Large intestine (tissue), 3 donors: ENCODE results near the gene HTT-AS. TPM values are rescaled to one million over a fixed set of nuclear protein-coding genes. Genes with fewer than 3 reads are reported as not detected.

Source experiments
- DNase-seq, 2 donors: peaks; one replicate each; pipeline versions ENCODE4 v3.0.0 to v3.0.0-alpha.2; 2013
- H3K27ac ChIP-seq: one replicate; pipeline ENCODE4 v1.5.1; 2013; ENCODE audit warnings: low read length
- H3K27me3 ChIP-seq: 2 replicates; pipeline ENCODE4 v1.6.1; 2013; ENCODE audit warnings: low read length; ENCODE audit not compliant: control insufficient read depth, insufficient read depth
- H3K36me3 ChIP-seq: 2 replicates; pipeline ENCODE4 v1.6.1; 2013; ENCODE audit warnings: low read length; ENCODE audit not compliant: control insufficient read depth, insufficient read depth
- H3K4me1 ChIP-seq: one replicate; pipeline ENCODE4 v1.6.1; 2013; ENCODE audit warnings: low read length; ENCODE audit not compliant: control insufficient read depth, insufficient read depth
- H3K4me3 ChIP-seq: one replicate; pipeline ENCODE4 v1.5.1; 2013; ENCODE audit warnings: low read length
- H3K9me3 ChIP-seq: one replicate; pipeline ENCODE4 v1.6.1; 2013; ENCODE audit warnings: mild to moderate bottlenecking, low read depth, low read length, moderate library complexity; ENCODE audit not compliant: control insufficient read depth
- WGBS: methylation state at CpG from one replicate; pipeline ENCODE4 v1.1.5; 2013; ENCODE audit warnings: low lambda C conversion rate; ENCODE audit not compliant: insufficient coverage; 5-methylcytosine and 5-hydroxymethylcytosine counted together
- polyA plus RNA-seq: library from polyadenylated mRNA; unstranded; fragments of 120-200 nt; gene quantifications from one replicate; pipeline ENCODE4 v1.2.1, GENCODE V29; 2013

The HTT-AS gene
- polyA plus RNA-seq, 1 donor, result not detected

DNA sequence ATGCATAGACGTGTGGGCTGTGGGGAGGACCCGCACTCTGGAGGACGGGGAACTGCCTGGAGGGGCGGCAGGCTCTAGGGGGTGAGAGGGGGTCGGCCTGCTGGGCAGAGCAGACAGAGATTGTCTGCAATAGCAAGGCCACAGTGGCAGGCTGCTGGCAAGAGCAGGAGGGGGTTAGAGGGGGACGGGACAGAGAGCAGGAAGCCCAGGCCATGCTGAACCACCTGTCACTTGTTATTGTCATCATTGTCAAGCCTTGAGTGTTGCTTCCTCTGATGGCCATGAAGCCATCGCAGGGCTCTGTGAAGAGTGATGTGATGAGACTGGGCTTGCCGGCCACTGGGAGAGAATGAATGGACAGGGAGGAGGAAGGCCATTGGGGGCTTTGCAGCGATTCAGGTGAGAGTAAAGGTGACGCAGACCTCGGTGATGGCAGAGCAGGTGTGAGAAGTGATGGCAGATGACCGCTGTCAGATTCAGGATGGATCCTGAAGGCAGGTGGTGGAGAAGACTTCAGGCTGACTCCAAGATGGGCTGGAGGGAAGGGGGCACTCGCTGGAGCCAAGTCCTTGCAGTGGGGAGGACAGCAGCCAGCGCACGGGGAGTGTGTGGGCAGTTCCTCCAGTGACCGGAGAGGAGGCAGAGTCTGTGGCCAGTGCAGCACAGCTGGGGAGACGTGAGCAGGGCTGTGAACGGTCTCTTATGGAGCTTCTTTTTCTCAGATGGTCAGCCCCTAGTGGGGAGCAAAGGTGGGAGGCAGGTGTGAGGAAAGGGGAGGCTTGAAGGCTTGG lies 43.6 kb downstream of the HTT-AS start:
- Histone ChIP-seq H3K4me1 (no peaks in the 10 kb centered on the region), H3K4me3 (no peak overlapping the region), H3K36me3 (no peaks in the 10 kb centered on the region), H3K9me3 (no peaks in the 10 kb centered on the region), H3K27me3 (no peaks in the 10 kb centered on the region), H3K27ac (no peak overlapping the region)
- no peak for DNase-seq
- no CpG with 5 or more reads among the region's 18 CpGs for WGBS

DNA sequence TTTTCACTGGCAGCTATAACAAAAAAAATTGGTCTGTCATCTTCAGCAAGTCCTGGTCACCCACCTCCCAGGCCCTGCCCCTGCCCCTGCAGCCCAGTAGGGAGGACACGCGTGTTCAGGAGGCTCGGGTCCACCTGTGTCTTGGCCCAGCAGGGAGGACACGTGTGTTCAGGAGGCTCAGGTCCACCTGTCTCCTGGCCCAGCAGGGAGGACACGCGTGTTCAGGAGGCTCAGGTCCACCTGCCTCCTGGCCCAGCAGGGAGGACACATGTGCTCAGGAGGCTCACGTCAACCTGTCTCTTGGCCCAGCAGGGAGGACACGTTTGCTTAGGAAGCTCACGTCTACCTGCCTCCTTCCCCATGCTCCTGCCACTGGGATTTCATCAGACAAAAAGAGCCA lies 44.9 kb downstream of the HTT-AS start:
- Histone ChIP-seq H3K27me3 (no peaks in the 10 kb centered on the region), H3K4me3 (no peak overlapping the region), H3K27ac (no peak overlapping the region), H3K9me3 (no peaks in the 10 kb centered on the region), H3K4me1 (no peaks in the 10 kb centered on the region), H3K36me3 (no peaks in the 10 kb centered on the region)
- DNase-seq, result no peak
- WGBS, result no CpG with 5 or more reads among the region's 9 CpGs

DNA sequence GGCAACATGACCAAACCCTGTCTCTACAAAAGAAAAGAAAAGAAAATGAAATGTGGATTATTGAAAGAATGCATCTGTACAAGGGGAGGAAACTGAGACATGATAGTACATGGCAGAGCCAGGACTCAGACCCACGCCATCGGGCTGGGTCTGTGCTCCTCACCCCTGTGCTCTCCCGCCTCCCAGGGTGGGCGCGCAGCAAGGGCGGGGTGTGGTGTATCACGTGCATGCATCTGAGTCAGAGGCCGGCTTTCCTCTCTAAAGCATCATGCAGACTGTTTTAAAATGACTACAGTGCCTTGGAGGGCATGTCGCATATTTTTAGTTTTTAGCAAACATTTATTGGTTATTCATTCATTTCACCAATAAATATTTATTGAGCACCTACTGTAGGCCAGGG lies 47.8 kb downstream of the HTT-AS start:
- no peaks in the 10 kb centered on the region for H3K36me3 ChIP-seq
- no peak overlapping the region for H3K4me3 ChIP-seq
- H3K27ac ChIP-seq, result no peak overlapping the region
- no peaks in the 10 kb centered on the region for H3K4me1 ChIP-seq
- no peaks in the 10 kb centered on the region for H3K27me3 ChIP-seq
- H3K9me3 ChIP-seq, result no peaks in the 10 kb centered on the region
- 100% methylated on average over 1 of the region's 9 CpGs for WGBS
- no peak for DNase-seq

DNA sequence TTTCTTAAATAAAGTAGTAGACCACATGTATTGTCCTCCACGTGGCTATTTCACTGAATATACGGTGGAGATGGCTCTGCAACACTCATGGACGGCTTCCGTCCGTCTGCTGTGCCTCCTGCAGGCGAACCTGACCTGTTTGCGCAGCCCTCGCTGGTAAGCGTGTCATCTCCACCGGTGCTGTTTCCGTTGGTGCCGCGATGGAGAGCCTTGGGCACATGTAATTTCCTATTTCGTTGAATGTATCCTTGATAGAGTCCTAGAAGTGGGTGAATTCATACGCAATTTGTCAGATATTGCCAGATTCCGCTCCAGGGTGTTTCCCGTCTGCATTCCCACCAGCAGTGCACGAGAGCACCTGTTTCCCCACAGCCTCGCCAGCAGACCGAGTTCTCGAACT lies 48.5 kb downstream of the HTT-AS start:
- WGBS, result no CpG with 5 or more reads among the region's 21 CpGs
- Histone ChIP-seq H3K4me1 (no peaks in the 10 kb centered on the region), H3K4me3 (no peak overlapping the region), H3K27ac (no peak overlapping the region), H3K9me3 (no peaks in the 10 kb centered on the region), H3K27me3 (no peaks in the 10 kb centered on the region), H3K36me3 (no peaks in the 10 kb centered on the region)
- no peak for DNase-seq

DNA sequence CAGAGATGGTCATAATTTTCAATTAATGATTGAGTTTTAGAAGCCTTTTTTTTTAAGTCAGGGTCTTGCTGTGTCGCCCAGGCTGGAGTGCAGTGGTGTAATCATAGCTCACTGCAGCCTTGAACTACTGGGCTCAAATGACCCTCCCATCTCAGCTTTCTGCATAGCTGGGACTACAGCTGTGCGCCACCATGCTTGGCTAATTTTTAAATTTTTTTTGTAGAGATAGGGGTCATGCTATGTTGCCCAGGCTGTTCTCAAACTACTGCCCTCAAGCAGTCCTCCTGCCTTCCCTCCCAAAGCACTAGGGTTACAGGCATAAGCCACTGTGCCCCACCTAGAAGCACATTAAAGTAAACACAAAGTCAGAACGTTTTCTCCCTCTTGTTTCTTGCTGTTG lies 51.7 kb downstream of the HTT-AS start:
- 60% methylated on average over 1 of the region's 3 CpGs for WGBS
- no peak for DNase-seq
- H3K36me3 ChIP-seq, result no peaks in the 10 kb centered on the region
- H3K4me3 ChIP-seq, result no peak overlapping the region
- H3K9me3 ChIP-seq, result no peaks in the 10 kb centered on the region
- H3K27ac ChIP-seq, result no peak overlapping the region
- H3K4me1 ChIP-seq, result no peaks in the 10 kb centered on the region
- H3K27me3 ChIP-seq, result no peaks in the 10 kb centered on the region

DNA sequence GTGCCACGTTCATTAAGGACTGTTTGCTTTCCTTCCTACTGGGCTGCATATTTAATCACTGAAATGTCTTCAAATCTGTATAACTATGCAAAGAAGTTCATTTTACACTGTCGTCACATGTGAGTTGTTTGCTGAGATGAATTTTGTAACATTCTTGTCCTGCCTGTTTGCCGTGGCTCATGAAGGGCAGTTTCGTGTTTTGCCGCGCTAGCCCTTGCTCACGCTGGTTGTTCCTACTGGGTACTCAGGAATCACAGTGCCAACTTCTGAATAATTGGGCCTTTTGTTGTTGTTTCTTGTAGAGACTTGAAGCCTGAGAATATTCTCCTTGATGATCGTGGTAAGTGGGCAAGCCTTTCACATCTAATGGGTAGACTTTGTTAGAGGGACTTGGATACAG lies 52.2 kb downstream of the HTT-AS start:
- no peaks in the 10 kb centered on the region for H3K27me3 ChIP-seq
- WGBS, result 100% methylated on average over 1 of the region's 8 CpGs

DNA sequence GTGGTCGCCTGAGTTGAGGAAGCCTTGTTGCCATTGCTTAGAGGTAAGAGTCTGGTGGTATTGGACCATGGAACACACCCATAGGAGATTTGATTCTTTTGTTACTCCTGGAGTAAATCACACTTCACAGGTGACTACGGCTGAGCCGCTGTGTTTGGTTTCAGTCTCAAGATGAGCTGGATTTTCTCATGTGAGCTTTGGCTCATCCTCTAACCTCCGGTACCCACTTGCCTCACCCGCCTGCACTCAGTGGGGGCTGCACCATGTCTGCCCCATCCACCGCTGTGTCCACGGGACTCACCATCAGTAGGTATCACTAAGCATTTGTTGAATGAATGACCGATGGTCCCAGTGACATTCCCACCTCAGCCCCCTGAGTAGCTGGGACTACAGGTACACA lies 52.7 kb downstream of the HTT-AS start:
- Histone ChIP-seq H3K36me3 (no peaks in the 10 kb centered on the region), H3K27me3 (no peaks in the 10 kb centered on the region), H3K9me3 (no peaks in the 10 kb centered on the region), H3K4me3 (no peak overlapping the region), H3K4me1 (no peaks in the 10 kb centered on the region), H3K27ac (no peak overlapping the region)
- DNase-seq, result no peak
- WGBS, result no CpG with 5 or more reads among the region's 8 CpGs

More for the DNA sequence above, 52.2 kb downstream of the HTT-AS start:
- H3K4me3 ChIP-seq, result no peak overlapping the region
- no peak for DNase-seq
- H3K36me3 ChIP-seq, result no peaks in the 10 kb centered on the region
- H3K27ac ChIP-seq, result no peak overlapping the region
- H3K9me3 ChIP-seq, result no peaks in the 10 kb centered on the region
- no peaks in the 10 kb centered on the region for H3K4me1 ChIP-seq

DNA sequence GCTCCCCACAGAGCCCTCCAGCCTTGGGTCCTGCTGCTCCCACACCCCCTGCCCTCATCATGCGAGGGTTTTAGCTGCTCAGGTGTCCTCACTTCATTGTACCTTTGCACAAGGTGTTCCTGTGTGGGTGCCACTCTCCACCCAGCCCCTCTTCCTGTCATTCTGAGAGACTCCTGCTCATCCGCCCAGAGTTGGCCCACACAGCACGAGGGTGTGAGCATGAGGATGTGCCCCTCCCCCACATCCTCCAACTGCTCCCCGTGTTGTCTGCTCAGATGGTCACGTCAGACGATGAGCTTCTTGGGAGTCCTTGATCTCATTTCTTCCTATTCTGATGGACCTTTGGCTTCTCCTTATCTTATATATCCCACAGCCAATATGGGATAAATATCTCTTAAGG lies 53.2 kb downstream of the HTT-AS start:
- no peaks in the 10 kb centered on the region for H3K9me3 ChIP-seq
- no peaks in the 10 kb centered on the region for H3K4me1 ChIP-seq
- no peak for DNase-seq
- H3K4me3 ChIP-seq, result no peak overlapping the region
- no peaks in the 10 kb centered on the region for H3K36me3 ChIP-seq
- no peak overlapping the region for H3K27ac ChIP-seq
- no CpG with 5 or more reads among the region's 6 CpGs for WGBS
- no peaks in the 10 kb centered on the region for H3K27me3 ChIP-seq

DNA sequence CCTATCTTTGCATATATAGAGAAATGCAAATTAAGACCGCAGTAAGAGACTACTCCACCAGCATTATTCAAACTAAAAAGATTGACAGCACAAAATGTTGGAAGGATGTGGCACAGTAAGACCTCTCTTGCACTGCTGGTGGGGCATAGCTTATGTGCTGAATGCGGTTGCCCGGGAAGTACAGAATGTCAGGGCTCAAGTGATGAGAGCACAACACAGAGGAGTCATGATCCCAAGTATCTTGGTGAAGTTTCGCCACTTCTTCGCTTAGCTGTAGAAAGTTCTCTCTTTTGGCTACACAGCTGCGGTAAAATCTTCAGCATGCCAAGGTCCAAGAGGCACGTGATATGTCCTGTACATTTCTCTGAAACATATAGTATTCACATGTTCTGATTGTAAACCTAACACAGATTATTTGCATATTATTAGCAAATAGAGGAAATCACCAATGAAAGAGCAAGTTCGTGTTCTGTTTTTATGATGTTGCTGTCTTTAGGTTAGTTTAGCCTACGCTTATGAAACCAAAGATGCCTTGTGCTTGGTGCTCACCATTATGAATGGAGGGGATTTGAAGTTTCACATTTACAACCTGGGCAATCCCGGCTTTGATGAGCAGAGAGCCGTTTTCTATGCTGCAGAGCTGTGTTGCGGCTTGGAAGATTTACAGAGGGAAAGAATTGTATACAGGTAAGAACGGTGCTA lies 55.0 kb downstream of the HTT-AS start:
- no peak overlapping the region for H3K27ac ChIP-seq
- H3K4me1 ChIP-seq, result no peaks in the 10 kb centered on the region
- H3K9me3 ChIP-seq, result no peaks in the 10 kb centered on the region
- peak in 1 of 2 donors; percentile 3 for DNase-seq
- H3K27me3 ChIP-seq, result no peaks in the 10 kb centered on the region
- WGBS, result 89% methylated on average over 3 of the region's 13 CpGs
- no peak overlapping the region for H3K4me3 ChIP-seq
- no peaks in the 10 kb centered on the region for H3K36me3 ChIP-seq

DNA sequence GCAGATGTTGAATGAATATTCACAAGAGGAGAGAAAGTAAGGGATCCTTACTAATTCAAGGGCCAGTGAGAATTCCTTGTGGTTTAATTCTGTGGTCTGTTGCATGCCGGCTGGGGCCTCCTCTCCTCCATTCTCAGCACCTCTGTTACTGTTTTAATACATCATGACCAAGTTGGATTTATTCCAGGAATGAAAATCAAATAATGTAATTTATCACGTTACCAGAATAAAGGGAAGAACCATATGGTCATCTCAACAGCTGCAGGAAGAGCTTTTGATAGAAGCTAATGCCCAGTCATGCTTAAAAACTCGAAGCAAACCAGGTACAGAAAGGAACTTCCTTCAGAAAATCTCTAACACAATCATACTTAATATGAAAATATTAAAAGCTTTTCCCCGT lies 56.8 kb downstream of the HTT-AS start:
- Histone ChIP-seq H3K9me3 (no peaks in the 10 kb centered on the region), H3K27ac (no peak overlapping the region), H3K36me3 (no peaks in the 10 kb centered on the region), H3K4me1 (peaks cover 4% of the 10 kb centered on the region), H3K27me3 (no peaks in the 10 kb centered on the region), H3K4me3 (no peak overlapping the region)
- WGBS, result 100% methylated on average over 2 of the region's 4 CpGs
- DNase-seq, result no peak
